Upper lobe of left lung (tissue), 6 donors: ENCODE data around the gene ZNF254. TPM values are rescaled to one million over a fixed set of nuclear protein-coding genes. Genes with fewer than 3 reads are reported as not detected.
"Not testable (repeated sequence)": the region's sequence is repeated elsewhere in the genome, so short reads cannot be mapped to it uniquely, and the experiment has no call there.

Experiments
- ATAC-seq, 2 donors: fragments of 200-7000 bp; cut with Tn5 transposase; one replicate each; pipeline ENCODE4 v1.9.1; 2022; ENCODE audit warnings: mild to moderate bottlenecking in 2 of 2, moderate library complexity in 2 of 2; ENCODE audit not compliant: low FRiP score in 2 of 2
- DNase-seq, 2 donors: peaks; one replicate each; pipeline ENCODE4 v3.0.0-alpha.2; 2019 to 2020
- H3K27ac ChIP-seq, 4 donors: fragments of 200-600 bp; sonication (generic); one replicate each; pipeline ENCODE4 v1.5.1; 2016 to 2019
- H3K27me3 ChIP-seq, 4 donors: fragments of 200-600 bp; sonication (generic); one replicate each; pipeline ENCODE4 v1.5.1; 2017 to 2019
- H3K36me3 ChIP-seq, 4 donors: fragments of 200-600 bp; sonication (generic); one replicate each; pipeline ENCODE4 v1.5.1; 2016 to 2019
- H3K4me1 ChIP-seq, 4 donors: fragments of 200-600 bp; sonication (generic); one replicate each; pipeline ENCODE4 v1.5.1; 2018 to 2019
- H3K4me3 ChIP-seq, 4 donors: fragments of 200-600 bp; sonication (generic); one replicate each; pipeline ENCODE4 v1.5.1; 2017 to 2019; ENCODE audit warnings: mild to moderate bottlenecking in 2 of 4, moderate library complexity in 1 of 4
- H3K9me3 ChIP-seq, 4 donors: fragments of 200-600 bp; sonication (generic); one replicate each; pipeline ENCODE4 v1.5.1; 2018 to 2019
- CTCF ChIP-seq, 6 experiments: fragments of 450-650 bp in 4 of 6; fragments of 200-600 bp in 2 of 6; sonication (generic) in 2 of 6; IDR thresholded peaks; one replicate each; pipeline ENCODE4 v1.5.1; 2016 to 2019; ENCODE audit warnings: antibody characterized with exemption in 6 of 6
- EP300 ChIP-seq, 4 donors: sonication (generic); formaldehyde crosslinking; IDR thresholded peaks; one replicate each; pipeline ENCODE4 v1.5.1; 2017; ENCODE audit warnings: antibody characterized with exemption in 4 of 4, control low read depth in 2 of 4
- POLR2A ChIP-seq, 4 donors: fragments of 450-650 bp; IDR thresholded peaks; one replicate each; pipeline ENCODE4 v1.5.1; 2016 to 2017; ENCODE audit warnings: antibody characterized with exemption in 4 of 4, mild to moderate bottlenecking in 2 of 4
- POLR2AphosphoS5 ChIP-seq, 2 donors: sonication (generic); formaldehyde crosslinking; IDR thresholded peaks; one replicate each; pipeline ENCODE4 v1.5.1; 2017; ENCODE audit warnings: antibody characterized with exemption in 2 of 2
- WGBS, 2 donors: methylation state at CpG; one replicate each; pipeline ENCODE4 v1.1.5; 2017 to 2018; 5-methylcytosine and 5-hydroxymethylcytosine counted together
- total RNA-seq, 6 donors: library from RNA; depleted of rRNA in 4 of 6; stranded (reverse); fragments of >200 nt in 4 of 6; gene quantifications; one replicate each; pipeline versions ENCODE4 v1.1.0 to v1.2.1, GENCODE V29; 2016 to 2021
- donor health status: DM: no; HTN: no; CAD: no; lungs with moderate emphysema.
- donor health status: DM: no; HTN: yes; CAD: no; lungs with severe emphysema.

Gene ZNF254
- total RNA-seq, result 10 to 100 TPM; 15.5 to 60.0 (median 18.9) TPM

- Histone ChIP-seq H3K4me1 (peaks cover 9 to 17% (median 10%) of the 10 kb centered on the region in 4 donors), H3K36me3 (peaks cover 0 to 4% (median under 1%) of the 10 kb centered on the region in 4 donors), H3K27ac (peak within 1 kb of the TSS; percentile 87 to 93 (median 91)), H3K9me3 (no peaks in the 10 kb centered on the region), H3K4me3 (peak within 1 kb of the TSS; percentile 65 to 72 (median 66)), H3K27me3 (no peaks in the 10 kb centered on the region)
- ATAC-seq, result peak; percentile 99 to 100
- TF ChIP-seq POLR2A (IDR thresholded peaks at IDR 0.05) (peak in 3 of 4 donors; percentile 78 to 89 (median 87)), CTCF (IDR thresholded peaks at IDR 0.05) (no peak), EP300 (IDR thresholded peaks at IDR 0.05) (no peak), POLR2AphosphoS5 (IDR thresholded peaks at IDR 0.05) (peak; percentile 75 to 92)
- 0 to 1% methylated on average over 14 to 23 of the region's 23 CpGs for WGBS, 2 donors
- DNase-seq, result peak; percentile 79 to 97
Measured at GRCh38 chr19:24086974-24087595, at the start of gene ZNF254. ZNF254 (plus strand) TSS chr19:24087187; CDS start chr19:24087308, 121 bp downstream.

DNA sequence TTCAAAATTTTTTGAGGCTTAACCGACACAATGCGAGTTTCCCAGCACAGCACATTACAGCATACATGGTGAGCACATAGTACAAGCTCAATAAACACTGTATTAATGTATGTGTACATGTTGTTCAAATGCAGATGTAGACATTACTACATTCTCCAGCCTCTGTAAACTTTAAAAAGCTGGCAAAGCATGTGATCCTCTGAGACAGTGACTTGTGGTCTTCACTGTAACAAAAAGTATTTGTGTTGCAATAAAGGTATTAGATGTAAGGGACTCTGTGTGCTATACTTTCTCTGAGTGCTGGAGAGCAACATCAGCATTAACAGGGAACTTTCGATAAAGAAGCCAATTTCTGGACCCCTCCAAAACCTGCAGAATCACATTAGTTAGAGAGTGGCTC, 46.4 kb upstream of the ZNF254 start:
- H3K9me3 ChIP-seq, result no peaks in the 10 kb centered on the region
- WGBS, 2 donors, result 93 to 97% methylated on average over 3 of the region's 3 CpGs
- no peaks in the 10 kb centered on the region for H3K27me3 ChIP-seq
- H3K4me1 ChIP-seq, result peaks cover 18 to 32% (median 26%) of the 10 kb centered on the region in 4 donors
- no peak for ATAC-seq
- TF ChIP-seq CTCF (IDR thresholded peaks at IDR 0.05) (no peak), POLR2AphosphoS5 (IDR thresholded peaks at IDR 0.05) (no peak), POLR2A (IDR thresholded peaks at IDR 0.05) (no peak), EP300 (IDR thresholded peaks at IDR 0.05) (no peak)
- H3K36me3 ChIP-seq, result peaks cover 3 to 61% (median 30%) of the 10 kb centered on the region in 4 donors
- no peak overlapping the region for H3K4me3 ChIP-seq
- H3K27ac ChIP-seq, result no peak overlapping the region
- no peak for DNase-seq

DNA sequence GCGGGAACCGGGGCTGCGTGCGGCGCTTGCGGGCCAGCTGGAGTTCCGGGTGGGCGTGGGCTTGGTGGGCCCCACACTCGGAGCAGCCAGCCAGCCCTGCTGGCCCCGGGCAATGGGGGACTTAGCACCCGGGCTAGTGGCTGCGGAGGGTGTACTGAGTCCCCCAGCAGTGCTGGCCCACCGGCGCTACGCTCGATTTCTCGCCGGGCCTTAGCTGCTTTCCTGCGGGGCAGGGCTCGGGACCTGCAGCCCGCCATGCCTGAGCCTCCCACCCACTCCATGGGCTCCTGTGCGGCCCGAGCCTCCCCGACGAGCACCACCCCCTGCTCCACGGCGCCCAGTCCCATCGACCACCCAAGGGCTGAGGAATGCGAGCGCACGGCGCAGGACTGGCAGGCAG, 45.7 kb upstream of the ZNF254 start:
- WGBS, 2 donors, result 91 to 100% methylated on average over 2 to 14 of the region's 32 CpGs
- DNase-seq, result peak in 1 of 2 donors; percentile 56
- not testable (repeated sequence) for ATAC-seq

GRCh38 chr19:24046550-24046949, 40.4 kb upstream of the ZNF254 start:
- DNase-seq, result no peak

More for the DNA sequence above, 45.7 kb upstream of the ZNF254 start:
- H3K27me3 ChIP-seq, H3K4me3 ChIP-seq, H3K27ac ChIP-seq, H3K9me3 ChIP-seq: not testable (repeated sequence)
- Histone ChIP-seq H3K36me3 (peaks cover 3 to 67% (median 30%) of the 10 kb centered on the region in 4 donors), H3K4me1 (peaks cover 11 to 25% (median 20%) of the 10 kb centered on the region in 4 donors)

GRCh38 chr19:24048261-24048660, 38.7 kb upstream of the ZNF254 start:
- DNase-seq, result peak in 1 of 2 donors; percentile 33
- 97 to 98% methylated on average over 8 to 10 of the region's 10 CpGs for WGBS, 2 donors
- peaks cover 22 to 90% (median 71%) of the 10 kb centered on the region in 4 donors for H3K36me3 ChIP-seq

More at GRCh38 chr19:24046550-24046949, 40.4 kb upstream of the ZNF254 start:
- no peak for TF ChIP-seq POLR2AphosphoS5 (IDR thresholded peaks at IDR 0.05)
- no peak for TF ChIP-seq EP300 (IDR thresholded peaks at IDR 0.05)
- no peak for TF ChIP-seq POLR2A (IDR thresholded peaks at IDR 0.05)
- no peak for TF ChIP-seq CTCF (IDR thresholded peaks at IDR 0.05)
- peaks cover 22 to 87% (median 64%) of the 10 kb centered on the region in 4 donors for H3K36me3 ChIP-seq
- H3K4me3 ChIP-seq, result no peak overlapping the region
- H3K4me1 ChIP-seq, result no peaks in the 10 kb centered on the region
- no peaks in the 10 kb centered on the region for H3K9me3 ChIP-seq
- 78 to 94% methylated on average over 1 of the region's 1 CpG for WGBS, 2 donors
- H3K27me3 ChIP-seq, result no peaks in the 10 kb centered on the region
- H3K27ac ChIP-seq, result no peak overlapping the region
- no peak for ATAC-seq

More at GRCh38 chr19:24048261-24048660, 38.7 kb upstream of the ZNF254 start:
- no peaks in the 10 kb centered on the region for H3K4me1 ChIP-seq
- no peak overlapping the region for H3K27ac ChIP-seq
- no peak overlapping the region for H3K4me3 ChIP-seq
- ATAC-seq, result no peak
- H3K9me3 ChIP-seq, result no peaks in the 10 kb centered on the region
- TF ChIP-seq POLR2A (IDR thresholded peaks at IDR 0.05) (no peak), POLR2AphosphoS5 (IDR thresholded peaks at IDR 0.05) (no peak), CTCF (IDR thresholded peaks at IDR 0.05) (no peak)
- H3K27me3 ChIP-seq, result no peaks in the 10 kb centered on the region
